ENCODE data around the gene ZMIZ1.

The ZMIZ1 gene

GRCh38 chr10:79140085-79140793, 71.5 kb downstream of the ZMIZ1 start:
- DNase-seq (ENCODE audit: low read depth): no peak

- no peak for DNase-seq (ENCODE audit: low read depth)
Measured at GRCh38 chr10:79140855-79141254, 72.1 kb downstream of the ZMIZ1 start.

GRCh38 chr10:79142064-79142491, 73.3 kb downstream of the ZMIZ1 start:
- no peak for DNase-seq (ENCODE audit: low read depth)

GRCh38 chr10:79142522-79143309, 74.0 kb downstream of the ZMIZ1 start:
- no peak for DNase-seq (ENCODE audit: low read depth)

GRCh38 chr10:79143879-79144278, 75.1 kb downstream of the ZMIZ1 start:
- DNase-seq (ENCODE audit: low read depth): no peak

GRCh38 chr10:79144351-79145173, 75.8 kb downstream of the ZMIZ1 start:
- no peak for DNase-seq (ENCODE audit: low read depth)

- no peak for DNase-seq (ENCODE audit: low read depth)
Measured at GRCh38 chr10:79145174-79145483, 76.4 kb downstream of the ZMIZ1 start.

- no peak for DNase-seq (ENCODE audit: low read depth)
Measured at GRCh38 chr10:79145517-79146470, 77.0 kb downstream of the ZMIZ1 start.

GRCh38 chr10:79146611-79147130, 77.9 kb downstream of the ZMIZ1 start:
- DNase-seq (ENCODE audit: low read depth): no peak

GRCh38 chr10:79147306-79147705, 78.5 kb downstream of the ZMIZ1 start:
- no peak for DNase-seq (ENCODE audit: low read depth)

GRCh38 chr10:79147796-79148451, 79.2 kb downstream of the ZMIZ1 start:
- no peak for DNase-seq (ENCODE audit: low read depth)

- no peak for DNase-seq (ENCODE audit: low read depth)
Measured at GRCh38 chr10:79148452-79149344, 79.9 kb downstream of the ZMIZ1 start.

GRCh38 chr10:79149345-79149661, 80.5 kb downstream of the ZMIZ1 start:
- no peak for DNase-seq (ENCODE audit: low read depth)

GRCh38 chr10:79149662-79150443, 81.1 kb downstream of the ZMIZ1 start:
- DNase-seq (ENCODE audit: low read depth): peak; percentile 20

- DNase-seq (ENCODE audit: low read depth): no peak
Measured at GRCh38 chr10:79150444-79150754, 81.6 kb downstream of the ZMIZ1 start.

- no peak for DNase-seq (ENCODE audit: low read depth)
Measured at GRCh38 chr10:79152423-79152817, 83.7 kb downstream of the ZMIZ1 start.

- DNase-seq (ENCODE audit: low read depth): no peak
Measured at GRCh38 chr10:79153745-79154144, 85.0 kb downstream of the ZMIZ1 start.

- no peak for DNase-seq (ENCODE audit: low read depth)
Measured at GRCh38 chr10:79155301-79156081, 86.7 kb downstream of the ZMIZ1 start.

Data from activated T-helper 1 cell treated with Interleukin-2 at 50 U/mL for 16 hours (primary cell).